ENCODE measurements around the gene NELFA.

Gene NELFA

DNA sequence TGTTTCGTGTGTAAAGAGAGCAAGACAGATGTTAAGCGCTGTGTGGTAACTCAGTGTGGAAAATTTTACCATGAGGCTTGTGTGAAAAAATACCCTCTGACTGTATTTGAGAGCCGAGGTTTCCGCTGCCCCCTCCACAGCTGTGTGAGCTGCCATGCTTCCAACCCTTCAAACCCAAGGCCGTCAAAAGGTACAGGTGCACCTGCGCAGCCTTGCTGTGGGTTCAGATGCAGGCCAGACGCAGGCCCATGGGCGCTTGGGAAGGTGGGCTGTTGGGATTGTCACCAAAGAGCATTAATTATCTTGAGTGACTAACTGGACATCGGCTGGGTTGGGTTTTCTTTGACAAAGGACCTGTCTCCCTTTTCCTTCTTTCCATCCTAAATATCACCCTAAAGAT, 55.4 kb downstream of the NELFA start (continued):
- TF ChIP-seq, protein P1, sequence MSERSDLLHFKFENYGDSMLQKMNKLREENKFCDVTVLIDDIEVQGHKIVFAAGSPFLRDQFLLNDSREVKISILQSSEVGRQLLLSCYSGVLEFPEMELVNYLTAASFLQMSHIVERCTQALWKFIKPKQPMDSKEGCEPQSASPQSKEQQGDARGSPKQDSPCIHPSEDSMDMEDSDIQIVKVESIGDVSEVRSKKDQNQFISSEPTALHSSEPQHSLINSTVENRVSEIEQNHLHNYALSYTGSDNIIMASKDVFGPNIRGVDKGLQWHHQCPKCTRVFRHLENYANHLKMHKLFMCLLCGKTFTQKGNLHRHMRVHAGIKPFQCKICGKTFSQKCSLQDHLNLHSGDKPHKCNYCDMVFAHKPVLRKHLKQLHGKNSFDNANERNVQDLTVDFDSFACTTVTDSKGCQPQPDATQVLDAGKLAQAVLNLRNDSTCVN (tag by site-specific recombination; optimal IDR thresholded peaks at IDR 0.05), result no peak
- TF ChIP-seq, protein P2, sequence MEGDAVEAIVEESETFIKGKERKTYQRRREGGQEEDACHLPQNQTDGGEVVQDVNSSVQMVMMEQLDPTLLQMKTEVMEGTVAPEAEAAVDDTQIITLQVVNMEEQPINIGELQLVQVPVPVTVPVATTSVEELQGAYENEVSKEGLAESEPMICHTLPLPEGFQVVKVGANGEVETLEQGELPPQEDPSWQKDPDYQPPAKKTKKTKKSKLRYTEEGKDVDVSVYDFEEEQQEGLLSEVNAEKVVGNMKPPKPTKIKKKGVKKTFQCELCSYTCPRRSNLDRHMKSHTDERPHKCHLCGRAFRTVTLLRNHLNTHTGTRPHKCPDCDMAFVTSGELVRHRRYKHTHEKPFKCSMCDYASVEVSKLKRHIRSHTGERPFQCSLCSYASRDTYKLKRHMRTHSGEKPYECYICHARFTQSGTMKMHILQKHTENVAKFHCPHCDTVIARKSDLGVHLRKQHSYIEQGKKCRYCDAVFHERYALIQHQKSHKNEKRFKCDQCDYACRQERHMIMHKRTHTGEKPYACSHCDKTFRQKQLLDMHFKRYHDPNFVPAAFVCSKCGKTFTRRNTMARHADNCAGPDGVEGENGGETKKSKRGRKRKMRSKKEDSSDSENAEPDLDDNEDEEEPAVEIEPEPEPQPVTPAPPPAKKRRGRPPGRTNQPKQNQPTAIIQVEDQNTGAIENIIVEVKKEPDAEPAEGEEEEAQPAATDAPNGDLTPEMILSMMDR (tag by site-specific recombination; IDR thresholded peaks at IDR 0.05), result no peak
- TF ChIP-seq ZNF501 (tag by site-specific recombination; IDR thresholded peaks at IDR 0.05) (no peak), ZNF416 (tag by site-specific recombination; IDR thresholded peaks at IDR 0.05) (no peak), ZNF426 (tag by site-specific recombination; IDR thresholded peaks at IDR 0.05) (no peak), YY2 (tag by site-specific recombination; IDR thresholded peaks at IDR 0.05) (no peak)

DNA sequence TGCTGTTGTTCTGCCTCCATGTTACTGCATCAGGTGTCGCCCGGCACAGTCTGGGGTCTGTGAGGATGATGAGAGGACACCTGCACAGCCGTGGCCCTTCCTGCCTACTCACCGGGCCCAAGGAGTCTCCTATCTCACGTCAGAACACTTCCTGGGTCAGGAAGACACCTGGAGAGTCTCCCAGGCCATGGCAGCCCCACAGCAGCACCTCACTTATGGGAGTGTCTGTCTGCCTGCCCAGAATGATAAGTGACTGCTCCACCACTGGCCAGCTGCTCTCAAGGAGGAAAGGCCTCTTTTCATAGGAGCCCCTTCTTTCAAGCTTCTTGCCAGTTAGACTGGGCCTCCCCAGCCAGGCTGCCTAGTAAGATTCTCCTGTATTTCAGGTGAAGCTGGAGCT, 56.1 kb downstream of the NELFA start:
- no peak overlapping the region for H3K4me3 ChIP-seq (ENCODE audit: low read depth, low read length)
- peaks cover 8 to 93% of the 10 kb centered on the region in 2 experiments for H3K36me3 ChIP-seq (ENCODE audit: control insufficient read depth in 2 of 2, insufficient read depth in 1 of 2, low read length in 2 of 2)

DNA sequence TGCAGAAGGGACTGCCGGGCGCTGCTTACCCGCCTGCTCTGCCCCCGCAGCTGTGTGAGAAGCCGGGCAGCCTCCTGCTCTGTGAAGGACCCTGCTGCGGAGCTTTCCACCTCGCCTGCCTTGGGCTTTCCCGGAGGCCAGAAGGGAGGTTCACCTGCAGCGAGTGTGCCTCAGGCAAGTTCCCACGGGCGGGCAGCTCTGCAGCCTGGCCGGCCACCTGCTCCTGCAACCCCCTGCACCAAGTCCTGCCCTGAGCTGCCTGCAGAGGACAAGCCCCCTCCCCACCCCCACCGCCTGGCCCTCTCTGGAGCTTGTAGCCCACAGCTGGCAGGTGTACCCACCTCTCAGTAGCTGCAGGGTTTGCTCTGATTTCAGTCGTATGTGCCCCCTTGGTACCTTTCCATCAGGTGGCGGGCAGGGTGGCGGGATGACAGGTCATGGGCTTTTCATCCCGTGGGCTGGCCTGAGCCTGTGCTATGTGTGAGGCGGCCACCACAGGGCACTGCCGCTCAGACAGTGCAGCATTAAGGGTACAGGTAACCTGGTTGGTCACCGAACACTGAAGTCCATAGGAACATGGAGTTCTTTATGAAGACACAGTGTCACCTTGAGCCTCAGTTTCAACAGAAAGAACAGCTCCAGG, 56.6 kb downstream of the NELFA start:
- no peaks in the 10 kb centered on the region for H3K4me1 ChIP-seq (ENCODE audit: control insufficient read depth, insufficient read depth, low read length)
- no peak for TF ChIP-seq KLF9 (tag by site-specific recombination; IDR thresholded peaks at IDR 0.05; ENCODE audit: low read depth)
- no peak for TF ChIP-seq ZNF354C (tag by site-specific recombination; IDR thresholded peaks at IDR 0.05; ENCODE audit: borderline replicate concordance, low read depth)
- TF ChIP-seq, protein P3, sequence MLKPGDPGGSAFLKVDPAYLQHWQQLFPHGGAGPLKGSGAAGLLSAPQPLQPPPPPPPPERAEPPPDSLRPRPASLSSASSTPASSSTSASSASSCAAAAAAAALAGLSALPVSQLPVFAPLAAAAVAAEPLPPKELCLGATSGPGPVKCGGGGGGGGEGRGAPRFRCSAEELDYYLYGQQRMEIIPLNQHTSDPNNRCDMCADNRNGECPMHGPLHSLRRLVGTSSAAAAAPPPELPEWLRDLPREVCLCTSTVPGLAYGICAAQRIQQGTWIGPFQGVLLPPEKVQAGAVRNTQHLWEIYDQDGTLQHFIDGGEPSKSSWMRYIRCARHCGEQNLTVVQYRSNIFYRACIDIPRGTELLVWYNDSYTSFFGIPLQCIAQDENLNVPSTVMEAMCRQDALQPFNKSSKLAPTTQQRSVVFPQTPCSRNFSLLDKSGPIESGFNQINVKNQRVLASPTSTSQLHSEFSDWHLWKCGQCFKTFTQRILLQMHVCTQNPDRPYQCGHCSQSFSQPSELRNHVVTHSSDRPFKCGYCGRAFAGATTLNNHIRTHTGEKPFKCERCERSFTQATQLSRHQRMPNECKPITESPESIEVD (tag by site-specific recombination; IDR thresholded peaks at IDR 0.05), result no peak
- TF ChIP-seq, protein P1 (tag by site-specific recombination; optimal IDR thresholded peaks at IDR 0.05), result no peak
- TF ChIP-seq, protein P4, sequence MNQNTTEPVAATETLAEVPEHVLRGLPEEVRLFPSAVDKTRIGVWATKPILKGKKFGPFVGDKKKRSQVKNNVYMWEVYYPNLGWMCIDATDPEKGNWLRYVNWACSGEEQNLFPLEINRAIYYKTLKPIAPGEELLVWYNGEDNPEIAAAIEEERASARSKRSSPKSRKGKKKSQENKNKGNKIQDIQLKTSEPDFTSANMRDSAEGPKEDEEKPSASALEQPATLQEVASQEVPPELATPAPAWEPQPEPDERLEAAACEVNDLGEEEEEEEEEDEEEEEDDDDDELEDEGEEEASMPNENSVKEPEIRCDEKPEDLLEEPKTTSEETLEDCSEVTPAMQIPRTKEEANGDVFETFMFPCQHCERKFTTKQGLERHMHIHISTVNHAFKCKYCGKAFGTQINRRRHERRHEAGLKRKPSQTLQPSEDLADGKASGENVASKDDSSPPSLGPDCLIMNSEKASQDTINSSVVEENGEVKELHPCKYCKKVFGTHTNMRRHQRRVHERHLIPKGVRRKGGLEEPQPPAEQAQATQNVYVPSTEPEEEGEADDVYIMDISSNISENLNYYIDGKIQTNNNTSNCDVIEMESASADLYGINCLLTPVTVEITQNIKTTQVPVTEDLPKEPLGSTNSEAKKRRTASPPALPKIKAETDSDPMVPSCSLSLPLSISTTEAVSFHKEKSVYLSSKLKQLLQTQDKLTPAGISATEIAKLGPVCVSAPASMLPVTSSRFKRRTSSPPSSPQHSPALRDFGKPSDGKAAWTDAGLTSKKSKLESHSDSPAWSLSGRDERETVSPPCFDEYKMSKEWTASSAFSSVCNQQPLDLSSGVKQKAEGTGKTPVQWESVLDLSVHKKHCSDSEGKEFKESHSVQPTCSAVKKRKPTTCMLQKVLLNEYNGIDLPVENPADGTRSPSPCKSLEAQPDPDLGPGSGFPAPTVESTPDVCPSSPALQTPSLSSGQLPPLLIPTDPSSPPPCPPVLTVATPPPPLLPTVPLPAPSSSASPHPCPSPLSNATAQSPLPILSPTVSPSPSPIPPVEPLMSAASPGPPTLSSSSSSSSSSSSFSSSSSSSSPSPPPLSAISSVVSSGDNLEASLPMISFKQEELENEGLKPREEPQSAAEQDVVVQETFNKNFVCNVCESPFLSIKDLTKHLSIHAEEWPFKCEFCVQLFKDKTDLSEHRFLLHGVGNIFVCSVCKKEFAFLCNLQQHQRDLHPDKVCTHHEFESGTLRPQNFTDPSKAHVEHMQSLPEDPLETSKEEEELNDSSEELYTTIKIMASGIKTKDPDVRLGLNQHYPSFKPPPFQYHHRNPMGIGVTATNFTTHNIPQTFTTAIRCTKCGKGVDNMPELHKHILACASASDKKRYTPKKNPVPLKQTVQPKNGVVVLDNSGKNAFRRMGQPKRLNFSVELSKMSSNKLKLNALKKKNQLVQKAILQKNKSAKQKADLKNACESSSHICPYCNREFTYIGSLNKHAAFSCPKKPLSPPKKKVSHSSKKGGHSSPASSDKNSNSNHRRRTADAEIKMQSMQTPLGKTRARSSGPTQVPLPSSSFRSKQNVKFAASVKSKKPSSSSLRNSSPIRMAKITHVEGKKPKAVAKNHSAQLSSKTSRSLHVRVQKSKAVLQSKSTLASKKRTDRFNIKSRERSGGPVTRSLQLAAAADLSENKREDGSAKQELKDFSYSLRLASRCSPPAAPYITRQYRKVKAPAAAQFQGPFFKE (tag by site-specific recombination; IDR thresholded peaks at IDR 0.05; ENCODE audit: borderline replicate concordance), result no peak
- TF ChIP-seq, protein P5, sequence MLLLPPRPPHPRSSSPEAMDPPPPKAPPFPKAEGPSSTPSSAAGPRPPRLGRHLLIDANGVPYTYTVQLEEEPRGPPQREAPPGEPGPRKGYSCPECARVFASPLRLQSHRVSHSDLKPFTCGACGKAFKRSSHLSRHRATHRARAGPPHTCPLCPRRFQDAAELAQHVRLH (tag by site-specific recombination; IDR thresholded peaks at IDR 0.05), result no peak
- TF ChIP-seq ZNF214 (tag by site-specific recombination; IDR thresholded peaks at IDR 0.05; ENCODE audit: borderline replicate concordance), result no peak
- ChIA-PET CTCF (no interaction called here), POLR2A (no interaction called here)
- peaks cover 8 to 90% of the 10 kb centered on the region in 2 experiments for H3K36me3 ChIP-seq (ENCODE audit: control insufficient read depth in 2 of 2, insufficient read depth in 1 of 2, low read length in 2 of 2)
- H3K9me3 ChIP-seq (ENCODE audit: control insufficient read depth, insufficient read depth, low read depth, low read length), result no peaks in the 10 kb centered on the region
- H3K27ac ChIP-seq (ENCODE audit: extremely low read depth, low read depth, low read length), result no peak overlapping the region
- H3K4me3 ChIP-seq (ENCODE audit: low read depth, low read length), result no peak overlapping the region

More for the DNA sequence above, 56.1 kb downstream of the NELFA start:
- H3K9me3 ChIP-seq (ENCODE audit: control insufficient read depth, insufficient read depth, low read depth, low read length), result no peaks in the 10 kb centered on the region
- ChIA-PET CTCF (no interaction called here), POLR2A (no interaction called here)
- no peaks in the 10 kb centered on the region for H3K4me1 ChIP-seq (ENCODE audit: control insufficient read depth, insufficient read depth, low read length)
- H3K27ac ChIP-seq (ENCODE audit: extremely low read depth, low read depth, low read length), result no peak overlapping the region
- TF ChIP-seq ZNF214 (tag by site-specific recombination; IDR thresholded peaks at IDR 0.05; ENCODE audit: borderline replicate concordance), result no peak
- TF ChIP-seq GLI4 (tag by site-specific recombination; IDR thresholded peaks at IDR 0.05), result no peak

Data from HEK293 (cell line).